ENCODE data around the gene TSC2. TPM values are rescaled to one million over a fixed set of nuclear protein-coding genes. Genes with fewer than 3 reads are reported as not detected.
"Not testable (repeated sequence)": the region's sequence is repeated elsewhere in the genome, so short reads cannot be mapped to it uniquely, and the experiment has no call there.

TSC2 gene
- polyA plus RNA-seq, 4 donors, result 104 to 188 (median 148) TPM

DNA sequence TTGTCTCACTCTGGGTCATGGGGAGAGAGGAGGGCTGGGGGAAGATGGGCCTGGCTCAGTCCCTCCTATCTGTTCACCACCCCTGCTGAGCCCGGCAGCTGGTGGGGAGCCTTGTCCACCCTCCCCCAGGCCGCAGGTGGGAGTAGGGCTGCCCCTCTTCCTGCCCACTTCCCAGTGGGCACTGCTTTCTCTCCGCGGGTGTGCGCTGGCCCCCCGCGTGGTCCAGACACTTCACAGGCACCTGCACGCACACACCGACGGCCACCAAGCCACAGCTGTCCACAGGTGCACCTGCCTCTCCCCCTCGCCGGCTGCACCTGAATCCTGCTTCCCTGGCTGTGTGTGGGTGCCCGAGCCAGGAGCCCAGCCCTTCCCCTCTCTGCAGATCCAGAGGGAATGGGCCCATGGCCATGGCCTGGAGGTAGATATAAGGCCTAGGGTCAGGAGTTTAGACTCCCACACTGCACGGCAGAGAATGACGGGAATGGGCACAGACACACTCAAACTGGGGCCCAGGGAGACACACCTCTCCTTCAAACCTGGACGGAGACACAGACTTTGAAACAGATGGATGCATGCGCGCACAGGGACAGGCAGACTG lies 19.1 kb upstream of the TSC2 start:
- DNase-seq (ENCODE audit: low read depth in 4 of 4, low spot score in 2 of 4), result no peak

DNA sequence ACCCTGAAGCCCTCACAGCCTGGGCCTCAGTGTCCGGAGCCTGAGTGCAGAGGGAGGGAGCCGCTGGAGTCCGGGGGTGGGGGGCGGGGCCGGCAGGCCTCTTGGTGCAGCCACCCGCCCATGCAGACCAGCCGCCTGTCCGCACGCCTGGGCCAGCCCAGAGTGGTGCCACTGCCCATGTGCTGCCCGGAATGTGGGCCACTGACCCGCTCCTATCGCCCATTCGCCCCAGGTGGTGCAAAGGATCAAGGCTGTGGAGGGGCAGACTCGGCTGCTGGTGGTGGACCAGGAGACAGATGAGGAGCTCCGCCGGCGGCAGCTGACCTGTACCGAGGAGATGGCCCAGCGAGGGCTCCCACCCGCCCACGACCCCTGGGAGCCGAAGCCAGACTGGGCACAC lies 18.4 kb upstream of the TSC2 start:
- DNase-seq (ENCODE audit: low read depth in 4 of 4, low spot score in 2 of 4), result no peak

DNA sequence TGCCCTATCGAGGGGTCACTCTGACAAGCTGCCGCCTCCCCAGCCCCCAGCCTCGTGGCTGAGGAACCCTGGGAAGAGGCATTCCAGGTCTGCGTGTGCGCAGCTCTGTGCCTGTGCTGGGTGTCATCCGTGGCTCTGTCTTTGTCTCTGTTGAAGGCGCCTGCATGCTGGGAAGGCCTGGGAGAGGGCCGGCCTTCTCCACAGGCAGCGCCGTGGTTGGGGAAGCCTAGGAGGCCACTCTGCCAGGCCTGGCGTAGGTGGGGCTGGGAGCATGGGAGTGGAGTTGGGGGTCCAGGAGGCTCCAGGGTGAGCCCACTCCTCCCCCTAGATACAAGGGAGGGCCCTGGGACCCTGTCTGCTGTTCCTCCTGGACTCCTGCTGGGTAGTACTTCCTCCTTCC lies 17.7 kb upstream of the TSC2 start:
- DNase-seq (ENCODE audit: low read depth in 4 of 4, low spot score in 2 of 4), result no peak

DNA sequence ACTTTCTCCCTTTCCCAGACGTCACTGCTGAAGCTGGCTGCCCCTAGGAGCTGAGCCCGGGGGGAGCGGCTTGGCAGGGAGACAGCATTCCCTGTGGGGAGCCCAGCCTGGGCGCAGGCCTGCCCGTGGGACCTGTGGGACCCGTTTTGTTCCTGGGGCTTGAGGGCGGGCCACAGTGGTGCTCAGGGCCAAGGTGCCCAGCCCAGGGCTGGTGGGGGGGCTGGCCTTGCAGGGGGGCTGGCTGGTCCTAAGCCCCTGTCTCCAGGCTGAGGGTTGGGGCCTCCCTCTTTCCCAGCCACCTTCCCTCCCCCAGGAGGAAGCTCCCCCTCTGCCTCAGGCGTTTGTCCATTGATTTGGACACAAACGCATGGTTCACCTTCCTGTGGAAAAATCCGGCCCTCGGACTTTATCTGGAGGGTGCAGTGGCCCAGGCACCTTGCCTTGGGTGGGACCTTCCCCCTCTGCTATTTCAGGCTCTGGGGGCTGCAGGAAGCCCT lies 16.7 kb upstream of the TSC2 start:
- DNase-seq (ENCODE audit: low read depth in 4 of 4, low spot score in 2 of 4), result no peak

DNA sequence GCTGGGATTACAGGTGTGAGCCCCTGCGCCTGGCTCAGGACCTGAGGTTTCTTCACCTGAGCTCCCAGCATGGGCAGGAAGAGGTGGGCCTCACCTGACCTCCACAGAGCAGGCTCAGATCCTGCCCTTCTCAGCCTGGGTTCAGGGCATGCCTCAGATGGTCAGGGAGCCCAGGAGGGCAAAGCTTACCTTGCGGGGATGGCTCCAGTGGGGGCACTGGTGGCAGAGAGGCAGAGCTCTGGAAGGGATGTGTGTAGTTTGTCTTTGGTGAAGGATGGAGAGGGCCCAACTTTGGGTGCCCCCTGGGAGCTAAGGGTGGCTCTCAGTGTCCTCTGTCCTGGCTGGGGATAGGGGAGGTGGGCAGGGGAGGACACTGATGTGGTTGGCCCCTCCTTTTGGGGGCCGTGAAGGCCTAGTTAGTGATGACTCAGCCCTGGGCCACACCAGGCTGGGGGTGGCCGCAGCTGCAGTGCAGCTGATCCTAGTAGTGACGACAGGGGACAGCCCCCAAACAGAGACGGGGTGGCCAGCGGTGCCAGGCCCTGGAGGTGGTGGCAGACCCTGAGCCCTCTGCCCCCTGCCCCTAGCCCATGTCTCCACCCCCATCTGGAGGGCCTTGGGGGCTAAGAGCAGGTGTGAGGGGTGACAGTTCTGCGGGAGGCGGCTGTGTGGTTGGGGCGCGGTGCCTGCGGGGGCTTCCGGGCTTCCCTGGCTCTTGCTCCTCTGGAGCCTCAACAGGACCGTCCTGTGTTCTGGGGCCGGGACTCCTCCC lies 15.3 kb upstream of the TSC2 start:
- no peak for DNase-seq (ENCODE audit: low read depth in 4 of 4, low spot score in 2 of 4)

DNA sequence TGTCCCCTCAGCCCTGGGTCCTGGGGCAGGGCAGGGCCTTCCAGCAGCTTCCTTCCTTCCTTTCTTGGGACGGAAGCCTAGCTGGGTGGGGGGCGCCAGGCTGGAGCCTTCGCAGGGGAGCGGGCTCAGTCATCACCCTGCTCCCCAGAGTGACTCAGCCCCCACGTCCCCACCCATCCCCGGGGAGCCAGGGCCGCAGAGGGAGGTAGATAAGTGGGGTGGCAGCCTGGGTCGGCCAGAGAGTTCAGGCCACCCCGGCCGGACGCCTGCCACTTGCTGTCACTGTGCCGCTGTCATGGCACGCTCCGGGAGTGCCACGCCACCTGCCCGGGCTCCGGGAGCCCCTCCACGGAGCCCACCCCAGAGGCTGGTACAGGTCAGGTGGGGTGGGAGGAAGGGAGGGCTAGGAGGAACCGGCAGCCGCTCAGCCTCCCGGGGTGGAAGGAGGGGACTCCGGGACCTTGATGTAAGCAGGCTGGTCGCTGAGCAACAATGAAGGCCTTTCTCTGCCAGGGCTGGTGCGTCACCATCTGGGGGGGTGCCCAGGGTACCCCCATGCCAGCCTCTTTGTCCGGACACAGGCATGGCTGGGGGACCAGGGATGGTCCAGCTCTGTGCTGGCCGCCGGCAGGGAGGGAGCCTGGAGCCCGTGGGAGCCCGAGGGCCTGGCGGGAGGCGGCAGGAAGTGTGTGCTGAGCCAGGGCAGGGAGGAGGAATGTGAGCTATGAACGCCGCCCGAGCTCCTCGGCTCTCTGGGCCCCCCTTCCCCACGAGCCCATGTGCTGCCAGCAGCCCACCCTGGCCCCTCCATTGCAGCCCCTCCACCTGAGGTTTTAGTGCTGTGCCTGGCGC lies 14.5 kb upstream of the TSC2 start:
- no peak for DNase-seq (ENCODE audit: low read depth in 4 of 4, low spot score in 2 of 4)

DNA sequence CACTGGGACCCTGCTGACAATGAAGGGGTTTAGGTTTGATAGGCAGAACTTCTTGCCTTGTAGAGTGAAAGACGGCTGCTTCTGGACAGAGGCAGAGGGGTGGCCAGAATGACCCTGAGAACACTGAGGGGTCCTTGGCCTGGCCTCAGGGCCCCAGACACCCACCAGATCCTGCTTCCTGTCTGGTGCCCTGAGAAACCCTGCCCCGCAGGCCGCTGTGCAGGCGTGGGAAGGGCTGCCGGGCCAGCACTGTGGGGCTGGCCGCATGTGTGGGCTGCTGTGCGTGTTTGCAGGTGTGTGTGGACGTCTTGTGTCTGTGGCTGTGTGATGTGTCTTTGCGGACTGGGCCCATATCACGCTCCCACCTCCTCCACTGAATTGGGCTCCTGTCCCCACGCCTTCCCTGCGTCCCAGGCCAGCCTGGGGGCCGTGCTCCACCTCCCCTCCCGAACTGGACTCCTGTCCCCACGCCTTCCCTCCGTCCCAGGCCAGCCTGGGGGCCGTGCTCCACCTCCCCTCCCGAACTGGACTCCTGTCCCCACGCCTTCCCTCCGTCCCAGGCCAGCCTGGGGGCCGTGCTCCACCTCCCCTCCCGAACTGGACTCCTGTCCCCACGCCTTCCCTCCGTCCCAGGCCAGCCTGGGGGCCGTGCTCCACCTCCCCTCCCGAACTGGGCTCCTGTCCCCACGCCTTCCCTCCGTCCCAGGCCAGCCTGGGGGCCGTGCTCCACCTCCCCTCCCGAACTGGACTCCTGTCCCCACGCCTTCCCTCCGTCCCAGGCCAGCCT lies 13.7 kb upstream of the TSC2 start:
- not testable (repeated sequence) for DNase-seq (ENCODE audit: low read depth in 4 of 4, low spot score in 2 of 4)

DNA sequence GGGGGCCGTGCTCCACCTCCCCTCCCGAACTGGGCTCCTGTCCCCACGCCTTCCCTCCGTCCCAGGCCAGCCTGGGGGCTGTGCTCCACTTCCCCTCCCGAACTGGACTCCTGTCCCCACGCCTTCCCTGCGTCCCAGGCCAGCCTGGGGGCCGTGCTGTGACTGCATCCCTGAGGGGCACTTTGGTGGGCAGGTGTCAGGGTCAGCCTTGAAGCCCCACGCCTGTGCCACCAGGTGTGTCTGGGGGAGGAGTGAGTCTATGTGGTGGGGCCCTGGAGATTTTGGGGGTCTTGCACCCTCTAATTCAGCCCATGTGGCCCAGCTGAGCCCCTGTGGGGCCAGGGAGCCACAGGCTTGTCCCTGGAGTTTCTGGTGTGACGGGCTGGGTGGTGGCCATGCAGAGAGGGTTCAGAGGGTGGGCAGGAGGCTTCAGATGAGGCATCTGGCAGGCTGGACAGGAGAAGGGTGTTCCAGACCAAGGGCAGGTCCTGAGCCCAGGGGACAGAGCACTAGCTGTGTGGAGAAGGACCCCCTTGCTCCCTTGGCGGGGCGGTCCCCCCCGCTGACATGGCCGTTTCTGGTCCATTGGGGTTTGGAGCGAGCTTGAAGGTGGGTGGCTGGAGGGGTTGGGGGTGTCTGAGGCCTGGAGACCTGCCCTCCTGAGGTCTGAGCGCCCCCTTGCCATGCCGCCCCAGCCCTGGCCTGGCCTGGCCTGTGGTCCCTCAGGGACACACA lies 12.9 kb upstream of the TSC2 start:
- no peak for DNase-seq (ENCODE audit: low read depth in 4 of 4, low spot score in 2 of 4)

DNA sequence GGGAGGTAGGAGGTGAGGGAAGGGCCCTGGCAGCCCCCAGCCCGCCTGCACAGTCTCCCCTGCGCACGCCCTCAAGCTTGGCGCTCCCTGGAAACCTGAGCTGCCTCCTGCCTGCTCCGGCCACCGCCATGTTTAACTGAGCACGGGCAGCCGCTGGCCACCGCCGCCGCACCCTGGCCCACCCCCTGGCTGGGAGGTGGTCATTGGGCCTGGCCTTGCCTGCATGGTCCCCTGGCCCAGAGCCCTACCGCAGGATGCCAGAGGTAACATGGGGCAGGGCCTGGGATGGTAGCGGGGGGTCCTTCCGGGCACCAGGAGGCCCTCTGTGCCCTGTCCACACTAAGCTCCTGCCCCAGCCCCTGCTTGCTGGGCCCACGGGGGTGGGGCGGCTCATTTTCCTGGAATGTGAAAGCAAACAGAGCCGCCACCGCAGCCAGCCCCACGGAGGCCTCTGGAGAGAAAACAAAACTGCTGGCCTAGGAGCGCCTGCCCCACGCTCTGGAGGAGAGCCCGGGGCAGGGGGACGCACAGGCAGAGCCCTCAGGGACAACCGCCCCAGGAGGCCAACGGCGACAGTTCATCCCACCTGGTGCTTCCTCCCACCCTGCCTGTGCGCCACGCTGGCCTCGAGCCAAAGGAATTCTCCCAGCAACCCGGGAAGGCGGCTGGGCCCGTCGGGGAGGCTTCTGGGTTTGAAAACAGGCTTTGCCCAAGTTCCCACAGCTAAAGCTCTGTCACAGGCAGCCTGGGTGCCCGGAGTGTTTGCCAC lies 12.2 kb upstream of the TSC2 start:
- no peak for DNase-seq (ENCODE audit: low read depth in 4 of 4, low spot score in 2 of 4)

DNA sequence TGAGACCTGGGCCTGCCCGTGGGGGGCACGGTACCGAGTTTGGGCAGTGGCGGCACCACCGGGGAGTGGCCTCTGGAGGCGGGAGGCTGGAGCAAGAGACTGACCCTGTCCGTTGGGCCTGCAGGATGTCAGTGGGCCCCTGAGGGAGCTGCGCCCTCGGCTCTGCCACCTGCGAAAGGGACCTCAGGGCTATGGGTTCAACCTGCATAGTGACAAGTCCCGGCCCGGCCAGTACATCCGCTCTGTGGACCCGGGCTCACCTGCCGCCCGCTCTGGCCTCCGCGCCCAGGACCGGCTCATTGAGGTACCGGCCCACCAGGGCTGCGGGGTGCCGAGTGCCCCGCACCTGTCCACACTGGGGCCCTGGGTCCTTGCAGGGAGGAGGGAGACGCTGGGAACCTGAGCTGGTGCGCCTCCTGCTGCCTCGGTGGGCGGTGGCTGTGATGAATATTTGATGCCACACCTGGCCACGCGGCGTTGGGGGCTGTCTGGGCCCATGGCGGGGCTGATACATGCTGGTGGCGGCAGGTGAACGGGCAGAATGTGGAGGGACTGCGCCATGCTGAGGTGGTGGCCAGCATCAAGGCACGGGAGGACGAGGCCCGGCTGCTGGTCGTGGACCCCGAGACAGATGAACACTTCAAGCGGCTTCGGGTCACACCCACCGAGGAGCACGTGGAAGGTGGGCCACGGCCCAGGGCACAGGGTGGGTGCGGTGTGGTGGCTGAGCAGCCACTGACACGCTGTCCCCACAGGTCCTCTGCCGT lies 11.4 kb upstream of the TSC2 start:
- no peak for DNase-seq (ENCODE audit: low read depth in 4 of 4, low spot score in 2 of 4)

DNA sequence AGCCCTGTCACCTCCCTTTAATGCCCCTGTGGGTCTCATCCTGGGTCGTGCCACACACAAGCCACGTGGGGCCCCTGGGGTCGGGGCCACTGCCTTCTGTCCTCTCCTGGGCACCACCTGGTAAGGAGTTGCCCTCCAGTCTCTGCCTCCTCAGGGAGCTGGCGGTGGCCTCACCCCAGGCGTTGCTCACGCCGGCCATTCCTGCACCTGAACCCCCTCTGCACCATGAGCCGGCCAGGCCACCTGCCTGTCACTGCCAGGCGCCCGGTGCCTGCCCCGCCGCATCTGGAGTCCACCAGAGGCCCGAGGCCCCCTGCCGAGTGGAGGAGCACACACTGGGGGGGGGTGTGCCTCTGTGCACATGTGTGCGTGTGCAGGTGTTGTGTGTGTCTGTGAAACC lies 10.7 kb upstream of the TSC2 start:
- DNase-seq (ENCODE audit: low read depth in 4 of 4, low spot score in 2 of 4), result no peak

DNA sequence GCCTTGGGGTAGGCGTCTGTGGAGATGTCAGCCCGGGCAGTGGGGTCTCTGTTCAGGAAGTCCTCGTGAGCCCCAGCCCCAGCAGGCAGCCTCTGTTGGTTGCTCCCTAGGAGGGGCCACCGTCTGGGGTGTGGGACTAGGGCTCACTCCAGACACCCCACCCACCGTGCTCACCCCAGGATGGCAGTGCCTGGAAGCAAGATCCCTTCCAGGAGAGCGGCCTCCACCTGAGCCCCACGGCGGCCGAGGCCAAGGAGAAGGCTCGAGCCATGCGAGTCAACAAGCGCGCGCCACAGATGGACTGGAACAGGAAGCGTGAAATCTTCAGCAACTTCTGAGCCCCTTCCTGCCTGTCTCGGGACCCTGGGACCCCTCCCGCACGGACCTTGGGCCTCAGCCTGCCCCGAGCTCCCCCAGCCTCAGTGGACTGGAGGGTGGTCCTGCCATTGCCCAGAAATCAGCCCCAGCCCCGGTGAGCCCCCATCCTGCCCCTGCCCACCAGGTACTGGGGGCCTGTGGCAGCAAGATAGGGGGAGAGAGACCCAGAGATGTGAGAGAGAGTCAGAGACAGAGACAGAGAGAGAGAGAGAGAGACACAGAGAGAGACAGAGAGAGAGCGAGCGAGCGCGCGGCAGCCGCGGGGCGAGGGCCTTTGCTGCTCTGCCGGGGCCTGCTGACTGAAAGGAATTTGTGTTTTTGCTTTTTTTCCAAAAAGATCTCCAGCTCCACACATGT lies 10.0 kb upstream of the TSC2 start:
- no peak for DNase-seq (ENCODE audit: low read depth in 4 of 4, low spot score in 2 of 4)

DNA sequence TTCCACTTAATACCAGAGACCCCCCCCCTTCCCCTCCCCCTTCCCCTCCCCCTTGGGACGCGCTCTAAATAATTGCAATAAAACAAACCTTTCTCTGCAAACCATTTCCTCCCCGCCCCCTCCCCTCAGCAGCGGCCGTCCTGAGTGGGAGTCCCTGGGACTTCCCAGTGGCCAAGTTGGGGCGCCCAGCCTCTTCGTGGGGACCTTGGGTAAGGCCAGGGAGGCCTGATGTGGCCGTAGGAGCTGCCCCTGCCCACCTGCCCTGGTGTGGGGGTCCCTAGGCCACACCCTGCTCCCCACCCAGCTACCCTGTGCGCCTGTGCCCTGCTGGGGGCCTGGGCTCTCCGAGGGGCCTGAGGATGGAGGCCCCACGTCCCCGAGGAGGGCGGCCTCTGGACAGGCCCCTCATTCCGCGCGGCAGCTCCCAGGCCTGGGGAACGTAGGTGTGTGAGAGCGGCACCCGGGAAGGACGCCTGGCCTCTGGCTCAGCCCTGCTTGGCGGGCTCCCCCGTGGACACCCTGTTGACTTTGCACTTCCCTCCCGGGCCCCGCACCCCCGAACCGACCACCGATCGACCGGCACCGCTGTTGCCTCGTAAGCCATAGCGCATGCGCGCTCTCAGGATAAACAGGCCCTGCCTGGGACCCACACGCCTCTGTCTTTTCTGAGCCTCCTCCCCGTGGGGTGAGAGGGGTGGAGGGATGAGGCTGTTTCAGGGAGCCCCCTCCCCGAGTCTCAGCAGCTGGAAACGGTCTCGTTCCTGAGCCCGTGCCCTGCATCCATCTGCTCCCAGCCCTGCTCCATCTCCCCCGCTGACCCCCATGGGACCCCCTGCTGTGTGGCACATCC lies 9.2 kb upstream of the TSC2 start:
- DNase-seq (ENCODE audit: low read depth in 4 of 4, low spot score in 2 of 4), result no peak

DNA sequence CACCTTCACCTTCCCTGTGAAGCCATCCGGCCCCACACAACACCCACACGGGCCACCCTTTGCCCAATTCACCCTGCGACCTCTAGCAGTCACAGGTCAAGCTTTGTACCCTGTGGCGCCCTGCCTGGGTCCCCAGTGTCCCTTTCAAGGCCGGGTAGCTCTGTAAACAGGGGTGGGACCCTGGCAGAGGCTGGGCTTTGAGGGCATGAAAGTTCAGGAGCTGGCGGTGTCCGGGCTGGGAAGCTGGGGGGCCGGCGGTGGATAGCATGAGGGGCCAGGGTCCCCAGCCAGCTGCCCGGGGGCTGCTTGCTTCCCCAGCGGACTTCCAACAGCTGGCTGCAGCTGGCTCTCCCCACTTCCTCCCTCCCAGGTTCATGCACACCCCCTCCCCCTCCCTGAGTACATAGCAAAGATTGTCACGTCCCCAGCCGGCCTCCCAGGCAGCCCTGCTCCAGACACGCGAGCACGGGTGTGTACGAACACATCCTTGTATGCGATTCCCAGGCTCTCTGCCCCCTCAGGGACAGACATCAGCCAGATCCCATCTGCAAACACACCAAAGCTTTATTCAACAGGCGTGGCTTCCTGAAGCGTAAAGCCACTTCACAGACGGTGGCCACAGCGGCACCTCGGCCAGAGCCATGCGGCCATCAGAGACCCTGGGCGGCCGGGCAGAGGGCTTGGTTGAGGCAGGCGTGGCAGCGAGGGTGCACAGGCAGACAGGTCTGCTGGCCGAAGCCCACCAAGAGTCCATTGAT lies 8.3 kb upstream of the TSC2 start:
- DNase-seq (ENCODE audit: low read depth in 4 of 4, low spot score in 2 of 4), result no peak

DNA sequence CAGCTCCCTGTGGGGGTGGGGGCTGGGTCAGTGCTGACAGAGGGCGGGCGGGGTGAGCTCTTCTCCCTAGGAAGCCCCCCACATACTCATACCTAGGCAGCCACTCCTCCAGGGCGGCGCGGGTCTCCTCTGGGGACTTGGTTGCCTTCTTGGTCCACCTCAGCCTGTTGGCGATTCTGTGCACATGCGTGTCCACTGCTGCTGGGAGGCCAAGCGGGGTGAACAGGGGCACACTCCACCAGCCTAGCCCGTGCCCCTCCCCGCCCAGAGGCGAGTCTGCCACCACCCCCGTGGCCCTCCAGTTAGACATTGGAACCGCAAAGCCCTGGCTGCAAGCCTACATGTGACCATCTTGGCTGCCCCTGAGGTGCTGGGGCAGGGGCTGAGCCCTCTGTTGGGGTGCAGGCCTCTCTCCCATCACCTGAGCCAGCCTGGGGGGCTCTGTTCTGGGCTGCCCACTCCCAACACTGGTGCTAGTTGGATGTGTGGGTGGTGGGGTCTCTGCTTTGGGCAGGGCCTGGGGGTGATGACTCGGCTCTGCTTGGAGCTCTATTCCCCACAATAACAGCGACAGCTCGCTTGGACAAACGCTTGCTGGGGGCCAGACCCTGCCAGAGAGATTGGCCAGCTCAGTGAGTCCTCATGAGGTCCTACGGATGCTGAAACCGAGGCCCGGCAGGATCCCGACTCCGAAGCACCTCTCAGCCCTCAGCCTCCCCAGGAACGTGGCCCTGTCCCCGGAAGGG lies 7.6 kb upstream of the TSC2 start:
- no peak for DNase-seq (ENCODE audit: low read depth in 4 of 4, low spot score in 2 of 4)
